ENCODE measurements around the gene RAG2. TPM values are rescaled to one million over a fixed set of nuclear protein-coding genes. Genes with fewer than 3 reads are reported as not detected.
A peak's percentile ranks its signal among the peaks of the same experiment; 100 is the strongest.
"Not testable (repeated sequence)": the region's sequence is repeated elsewhere in the genome, so short reads cannot be mapped to it uniquely, and the experiment has no call there.

The RAG2 gene
- polyA plus RNA-seq, 3 donors from 2014 or later = not detected

GRCh38 chr11:36557991-36558390 is 40.0 kb downstream of the RAG2 start:
- H3K9me3 Mint-ChIP-seq = peaks cover 0 to 3% (median 0%) of the 10 kb centered on the region in 6 donors
- peaks cover 1 to 3% (median 2%) of the 10 kb centered on the region in 3 donors for H3K27me3 Mint-ChIP-seq (ENCODE audit: low read depth in 3 of 3)
- no peak for DNase-seq
- peak overlapping the region; percentile 74 to 84 (median 81) for H3K4me3 Mint-ChIP-seq
- H3K27ac Mint-ChIP-seq = peak overlapping the region; percentile 68 to 94 (median 90)
- H3K4me1 Mint-ChIP-seq = peaks cover 37 to 41% of the 10 kb centered on the region in 2 donors
- no peaks in the 10 kb centered on the region for H3K36me3 Mint-ChIP-seq

GRCh38 chr11:36557390-36557789 is 40.6 kb downstream of the RAG2 start:
- not testable (repeated sequence) for H3K36me3 Mint-ChIP-seq; H3K9me3 Mint-ChIP-seq; H3K27me3 Mint-ChIP-seq (ENCODE audit: low read depth in 3 of 3); DNase-seq
- Mint-ChIP-seq H3K27ac (peak overlapping the region; percentile 36 to 91 (median 83)), H3K4me1 (peaks cover 37 to 41% of the 10 kb centered on the region in 2 donors), H3K4me3 (peak overlapping the region in 1 of 5 donors; percentile 84)

GRCh38 chr11:36550385-36551115 is 47.5 kb downstream of the RAG2 start:
- DNase-seq = peak in 1 of 3 donors; percentile 13
- no peaks in the 10 kb centered on the region for H3K9me3 Mint-ChIP-seq
- H3K27ac Mint-ChIP-seq = peak overlapping the region in 5 of 6 donors; percentile 29 to 68 (median 65)
- H3K4me3 Mint-ChIP-seq = peak overlapping the region; percentile 31 to 65 (median 57)
- peaks cover 0 to 12% (median 5%) of the 10 kb centered on the region in 3 donors for H3K36me3 Mint-ChIP-seq
- peaks cover 24 to 29% of the 10 kb centered on the region in 2 donors for H3K4me1 Mint-ChIP-seq
- peaks cover 0 to 3% (median 0%) of the 10 kb centered on the region in 3 donors for H3K27me3 Mint-ChIP-seq (ENCODE audit: low read depth in 3 of 3)

Other genes starting within 250 kb of the RAG2 start
- 10 to 100 TPM; 11.3 to 20.0 (median 13.1) TPM for gene TRAF6, start 88.0 kb downstream of the RAG2 start, polyA plus RNA-seq
- gene RAG1, start 30.2 kb downstream of the RAG2 start, polyA plus RNA-seq = under 1 TPM; 0.39 to 0.85 (median 0.52) TPM
- 10 to 100 TPM in 1 of 3 donors, 1 to 10 TPM in 2; 3.1 to 11.8 (median 3.2) TPM for gene IFTAP, start 3.7 kb downstream of the RAG2 start, polyA plus RNA-seq